HG03378 (cell line): ENCODE measurements around the gene PACC1.
"Not testable (repeated sequence)": the region's sequence is repeated elsewhere in the genome, so short reads cannot be mapped to it uniquely, and the experiment has no call there.

Source experiments
- ATAC-seq: cut with Tn5 transposase; IDR thresholded peaks from one replicate; pipeline ENCODE4 v1.9.1; 2021; ENCODE audit warnings: mild to moderate bottlenecking, moderate library complexity; ENCODE audit not compliant: unreplicated experiment

PACC1 gene

GRCh38 chr1:212397171-212397570 is 17.5 kb downstream of the PACC1 start:
- no peak for ATAC-seq

- ATAC-seq, result no peak
Observed at GRCh38 chr1:212396638-212397037, 18.0 kb downstream of the PACC1 start.

- not testable (repeated sequence) for ATAC-seq
Observed at GRCh38 chr1:212395678-212396437, 18.8 kb downstream of the PACC1 start.

GRCh38 chr1:212388985-212389716 is 25.5 kb downstream of the PACC1 start:
- no peak for ATAC-seq

- ATAC-seq, result no peak
Observed at GRCh38 chr1:212386029-212386428, 28.7 kb downstream of the PACC1 start.

- ATAC-seq, result no peak
Observed at GRCh38 chr1:212381397-212382035, 33.2 kb downstream of the PACC1 start.

GRCh38 chr1:212379366-212379765 is 35.3 kb downstream of the PACC1 start:
- ATAC-seq, result no peak

- ATAC-seq, result no peak
Observed at GRCh38 chr1:212377644-212378043, 37.0 kb downstream of the PACC1 start.

GRCh38 chr1:212375986-212376385 is 38.7 kb downstream of the PACC1 start:
- ATAC-seq, result no peak

- ATAC-seq, result no peak
Observed at GRCh38 chr1:212368073-212368484, 46.6 kb downstream of the PACC1 start.

- no peak for ATAC-seq
Observed at GRCh38 chr1:212367474-212368072, 47.1 kb downstream of the PACC1 start.

GRCh38 chr1:212366901-212367300 is 47.8 kb downstream of the PACC1 start:
- ATAC-seq, result no peak

- no peak for ATAC-seq
Observed at GRCh38 chr1:212364985-212365384, 49.7 kb downstream of the PACC1 start.

GRCh38 chr1:212359794-212360479 is 54.7 kb downstream of the PACC1 start:
- no peak for ATAC-seq

GRCh38 chr1:212355230-212355969 is 59.3 kb downstream of the PACC1 start:
- no peak for ATAC-seq

- no peak for ATAC-seq
Observed at GRCh38 chr1:212354464-212354863, 60.2 kb downstream of the PACC1 start.

GRCh38 chr1:212353181-212353580 is 61.5 kb downstream of the PACC1 start:
- no peak for ATAC-seq

GRCh38 chr1:212351588-212352362 is 62.9 kb downstream of the PACC1 start:
- ATAC-seq, result no peak

GRCh38 chr1:212346601-212347000 is 68.1 kb downstream of the PACC1 start:
- no peak for ATAC-seq
